Measurements from ENCODE around the gene LTB. TPM values are rescaled to one million over a fixed set of nuclear protein-coding genes. Genes with fewer than 3 reads are reported as not detected.

Gene LTB
- total RNA-seq, 1 donor from 2014 or later: 0.34 TPM

DNA sequence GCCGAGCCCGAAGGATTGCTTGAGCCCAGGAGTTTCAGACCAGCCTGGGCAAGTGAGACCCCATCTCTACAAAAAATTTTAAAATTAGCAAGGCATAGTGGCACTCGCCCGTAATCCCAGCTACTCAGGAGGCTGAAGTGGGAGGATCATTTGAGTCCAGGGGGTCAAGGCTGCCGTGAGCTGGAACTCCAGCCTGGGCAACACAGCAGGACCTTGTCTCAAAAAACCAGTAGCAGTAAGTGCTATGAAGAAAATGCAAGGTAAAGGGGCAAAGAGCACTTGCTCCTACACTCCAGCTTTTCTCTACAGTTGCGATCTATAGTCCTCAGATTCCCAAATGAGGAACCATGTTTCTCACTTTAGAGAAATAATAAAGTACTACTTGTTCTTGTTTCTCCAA, 38.6 kb downstream of the LTB start:
- H3K27me3 Mint-ChIP-seq: no peaks in the 10 kb centered on the region
- peaks cover 25% of the 10 kb centered on the region for H3K36me3 Mint-ChIP-seq
- no peaks in the 10 kb centered on the region for H3K9me3 Mint-ChIP-seq
- no peak for DNase-seq (ENCODE audit: extremely low spot score, unreplicated experiment)
- no peak for TF ChIP-seq CTCF (conservative IDR thresholded peaks at IDR 0.05)
- H3K4me3 Mint-ChIP-seq: no peak overlapping the region
- H3K4me1 Mint-ChIP-seq (ENCODE audit: unreplicated experiment): peaks cover 30% of the 10 kb centered on the region
- H3K27ac Mint-ChIP-seq: no peak overlapping the region

GRCh38 chr6:31541658-31542521, 40.3 kb downstream of the LTB start, which contains the start of gene DDX39B:
Gene DDX39B (minus strand): TSS chr6:31542003. CDS start chr6:31540532, 1,471 bp downstream.
- peak; percentile 93 for DNase-seq (ENCODE audit: extremely low spot score, unreplicated experiment)
- Mint-ChIP-seq H3K4me1 (ENCODE audit: unreplicated experiment) (peaks cover 33% of the 10 kb centered on the region), H3K27me3 (no peaks in the 10 kb centered on the region), H3K9me3 (no peaks in the 10 kb centered on the region), H3K36me3 (peaks cover 30% of the 10 kb centered on the region), H3K27ac (peak within 1 kb of the TSS; percentile 99), H3K4me3 (peak within 1 kb of the TSS; percentile 99)
- no peak for TF ChIP-seq CTCF (conservative IDR thresholded peaks at IDR 0.05)

DNA sequence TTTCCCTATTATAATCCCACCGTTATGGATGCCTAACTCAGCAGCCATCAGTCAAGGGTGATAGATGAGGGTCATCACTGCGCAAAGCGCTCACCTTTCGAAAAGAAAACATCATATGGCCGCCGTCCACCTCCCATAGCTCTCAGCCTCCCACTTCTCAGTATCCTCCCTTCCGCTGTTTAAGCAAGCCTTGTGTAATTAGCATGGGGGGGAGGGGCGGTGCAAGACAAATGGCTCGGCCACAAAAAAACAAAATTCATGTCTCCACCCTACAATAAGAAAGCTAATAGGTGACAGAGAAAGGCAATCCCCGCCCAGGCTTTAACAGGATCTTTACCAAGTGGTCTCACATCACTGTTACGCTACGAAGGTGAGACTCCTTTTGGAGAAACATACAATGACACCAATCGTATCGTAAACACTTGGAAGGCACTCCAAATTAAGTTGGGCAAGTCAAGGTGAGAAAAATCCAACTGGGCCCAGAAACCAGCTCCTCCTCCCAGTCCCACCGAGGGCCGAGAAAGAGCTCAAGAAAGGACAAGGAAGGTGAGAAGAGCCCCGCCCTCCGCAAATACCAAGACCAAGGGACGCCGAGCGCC, 41.1 kb downstream of the LTB start:
- Mint-ChIP-seq H3K9me3 (no peaks in the 10 kb centered on the region), H3K36me3 (peaks cover 35% of the 10 kb centered on the region)
- no peak for TF ChIP-seq CTCF (conservative IDR thresholded peaks at IDR 0.05)

DNA sequence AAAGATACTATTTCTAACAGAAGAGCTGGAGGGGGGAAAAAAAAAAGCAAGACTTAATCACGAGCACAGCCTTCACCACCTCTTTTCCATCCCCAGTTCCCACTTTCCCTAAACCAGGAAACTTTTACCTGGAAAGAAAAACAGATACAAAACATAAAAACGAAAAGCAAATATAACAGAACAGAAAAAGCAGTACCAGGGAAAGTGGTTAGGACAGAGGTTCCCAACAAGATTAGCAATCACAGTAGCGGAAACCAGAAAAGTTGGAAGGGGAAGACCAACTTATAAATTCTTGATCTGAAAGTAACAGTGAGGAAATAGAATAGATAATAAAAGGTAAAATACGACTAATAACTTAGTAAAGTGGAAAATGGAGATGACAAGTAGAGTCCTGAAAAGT, 41.6 kb downstream of the LTB start:
- Mint-ChIP-seq H3K36me3 (peaks cover 40% of the 10 kb centered on the region), H3K4me1 (ENCODE audit: unreplicated experiment) (peaks cover 22% of the 10 kb centered on the region), H3K4me3 (peak overlapping the region; percentile 99), H3K27me3 (no peaks in the 10 kb centered on the region), H3K9me3 (no peaks in the 10 kb centered on the region), H3K27ac (peak overlapping the region; percentile 99)
- DNase-seq (ENCODE audit: extremely low spot score, unreplicated experiment): no peak
- TF ChIP-seq CTCF (conservative IDR thresholded peaks at IDR 0.05): no peak

More for the DNA sequence above, 41.1 kb downstream of the LTB start:
- H3K27ac Mint-ChIP-seq: peak overlapping the region; percentile 99
- H3K4me3 Mint-ChIP-seq: peak overlapping the region; percentile 99
- H3K27me3 Mint-ChIP-seq: no peaks in the 10 kb centered on the region
- DNase-seq (ENCODE audit: extremely low spot score, unreplicated experiment): no peak
- H3K4me1 Mint-ChIP-seq (ENCODE audit: unreplicated experiment): peaks cover 27% of the 10 kb centered on the region

- no peak for TF ChIP-seq CTCF (conservative IDR thresholded peaks at IDR 0.05)
- DNase-seq (ENCODE audit: extremely low spot score, unreplicated experiment): no peak
- Mint-ChIP-seq H3K36me3 (peaks cover 48% of the 10 kb centered on the region), H3K27ac (peak overlapping the region; percentile 52), H3K27me3 (no peaks in the 10 kb centered on the region), H3K9me3 (no peaks in the 10 kb centered on the region), H3K4me3 (peak overlapping the region; percentile 99), H3K4me1 (ENCODE audit: unreplicated experiment) (peaks cover 21% of the 10 kb centered on the region)
Measured at GRCh38 chr6:31538805-31539400, 43.3 kb downstream of the LTB start.
